Right atrium auricular region (tissue), 2 donors: Measurements from ENCODE around the gene SLC39A10. TPM values are rescaled to one million over a fixed set of nuclear protein-coding genes. Genes with fewer than 3 reads are reported as not detected.
"Not testable (repeated sequence)": the region's sequence is repeated elsewhere in the genome, so short reads cannot be mapped to it uniquely, and the experiment has no call there.

Experiments
- DNase-seq: peaks from one replicate; pipeline ENCODE4 v3.0.0-alpha.2; 2019; ENCODE audit warnings: low spot score
- H3K27ac ChIP-seq, 2 donors: fragments of 200-600 bp; sonication (generic); 1 replicate in 1 of 2; 2 replicates in 1 of 2; pipeline ENCODE4 v1.5.1; 2016 to 2019
- H3K27me3 ChIP-seq, 2 donors: fragments of 200-600 bp; sonication (generic); one replicate each; pipeline versions ENCODE4 v1.5.1 to v1.6.0; 2017 to 2019
- H3K36me3 ChIP-seq: fragments of 200-600 bp; sonication (generic); one replicate; pipeline ENCODE4 v1.5.1; 2016
- H3K4me1 ChIP-seq, 2 donors: fragments of 200-600 bp; sonication (generic); one replicate each; pipeline versions ENCODE4 v1.5.1 to v1.6.0; 2017 to 2019
- H3K4me3 ChIP-seq, 2 donors: fragments of 200-600 bp; sonication (generic); 1 replicate in 1 of 2; 2 replicates in 1 of 2; pipeline ENCODE4 v1.5.1; 2017 to 2019; ENCODE audit warnings: mild to moderate bottlenecking in 1 of 2, moderate library complexity in 1 of 2
- H3K9me3 ChIP-seq, 2 donors: fragments of 200-600 bp; sonication (generic); one replicate each; pipeline ENCODE4 v1.5.1; 2019
- CTCF ChIP-seq, 2 donors: fragments of 200-600 bp; sonication (generic); IDR thresholded peaks; one replicate each; pipeline ENCODE4 v1.5.1; 2019; ENCODE audit warnings: antibody characterized with exemption in 2 of 2
- total RNA-seq, 2 donors: library from RNA; depleted of rRNA; stranded (reverse); fragments of >200 nt; gene quantifications; one replicate each; pipeline ENCODE4 v1.1.0, GENCODE V29; 2016

The SLC39A10 gene
- total RNA-seq, 2 donors from 2014 or later: 8.5 to 12.3 TPM

DNA sequence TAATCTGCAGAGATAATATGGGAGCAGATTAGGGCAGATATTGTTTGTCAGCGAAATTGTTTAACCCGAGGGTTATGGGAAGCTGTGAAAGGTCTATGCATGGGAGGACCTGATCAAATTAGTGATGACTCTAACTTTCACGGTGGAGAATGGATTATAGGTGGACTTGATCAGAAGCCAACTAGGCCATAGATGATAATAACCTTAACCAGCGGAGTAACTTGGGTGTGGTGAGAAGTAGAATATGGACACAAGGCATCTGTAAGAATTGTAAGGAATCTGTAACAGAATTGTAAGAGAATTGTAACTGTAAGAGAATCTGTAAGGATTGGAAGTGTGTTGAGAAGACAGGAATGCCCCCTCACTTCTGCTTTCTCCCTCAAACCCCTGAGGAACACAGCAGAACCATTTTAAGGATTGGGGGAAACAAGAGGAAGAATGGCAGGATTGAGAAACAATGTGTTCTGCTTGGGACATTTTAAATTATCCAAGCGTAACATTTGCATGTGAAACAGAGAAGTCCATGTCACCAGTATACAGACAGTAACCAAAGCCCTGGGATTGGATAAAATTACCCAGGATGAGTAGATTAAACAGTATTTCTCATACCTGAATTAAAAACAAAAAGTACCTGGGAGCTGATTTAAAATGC is 14.9 kb upstream of the SLC39A10 start:
- Histone ChIP-seq H3K27ac (no peak overlapping the region), H3K9me3 (no peaks in the 10 kb centered on the region), H3K4me1 (no peaks in the 10 kb centered on the region), H3K4me3 (no peak overlapping the region), H3K36me3 (no peaks in the 10 kb centered on the region), H3K27me3 (no peaks in the 10 kb centered on the region)
- DNase-seq: no peak
- no peak for TF ChIP-seq CTCF (IDR thresholded peaks at IDR 0.05)

DNA sequence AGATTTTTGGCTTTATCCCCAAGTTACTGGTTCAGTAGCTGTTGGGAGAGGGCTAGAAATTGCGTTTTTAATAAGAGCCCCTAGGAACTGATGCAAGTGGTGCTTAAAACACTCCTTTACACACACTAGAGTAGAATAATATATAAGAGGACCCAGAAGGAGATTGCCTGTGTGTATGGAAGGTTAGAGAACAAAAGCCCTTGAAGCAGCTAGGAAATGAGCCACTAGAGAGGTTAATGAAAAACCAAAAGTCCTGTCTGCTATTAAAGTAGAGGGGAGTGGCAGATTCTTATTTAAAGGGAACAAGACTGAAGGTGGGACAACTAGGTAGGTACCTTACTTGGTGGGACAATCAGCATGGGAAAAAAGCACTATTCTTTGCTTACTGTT is 14.4 kb upstream of the SLC39A10 start:
- Histone ChIP-seq H3K27me3 (no peaks in the 10 kb centered on the region), H3K4me3 (no peak overlapping the region), H3K27ac (no peak overlapping the region), H3K4me1 (no peaks in the 10 kb centered on the region), H3K9me3 (no peaks in the 10 kb centered on the region), H3K36me3 (no peaks in the 10 kb centered on the region)
- TF ChIP-seq CTCF (IDR thresholded peaks at IDR 0.05): no peak
- DNase-seq: no peak

- not testable (repeated sequence) for H3K27me3 ChIP-seq, H3K4me1 ChIP-seq, DNase-seq, H3K9me3 ChIP-seq, H3K36me3 ChIP-seq, H3K27ac ChIP-seq, H3K4me3 ChIP-seq
Measured at GRCh38 chr2:195644708-195645107, 12.3 kb upstream of the SLC39A10 start.

DNA sequence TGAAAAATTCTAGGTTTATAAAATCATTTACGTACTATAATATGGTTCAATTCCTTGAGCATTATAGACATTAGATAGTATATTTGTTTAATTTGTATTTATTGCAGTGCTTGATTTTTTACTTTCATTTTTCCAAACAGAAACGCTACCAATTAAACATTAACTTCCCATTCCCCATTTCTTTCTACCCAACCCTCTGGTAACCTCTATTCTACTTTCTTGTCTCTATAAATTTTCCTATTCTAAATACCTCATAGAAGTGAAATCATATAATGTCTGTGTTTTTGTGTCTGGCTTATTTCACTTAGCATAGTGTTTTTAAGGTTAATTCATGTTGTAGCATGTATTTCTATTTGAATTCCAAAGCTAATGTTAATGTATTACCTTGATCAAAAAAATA is 11.6 kb upstream of the SLC39A10 start:
- Histone ChIP-seq H3K4me3 (no peak overlapping the region), H3K4me1 (no peaks in the 10 kb centered on the region), H3K36me3 (no peaks in the 10 kb centered on the region), H3K9me3 (no peaks in the 10 kb centered on the region), H3K27me3 (no peaks in the 10 kb centered on the region), H3K27ac (no peak overlapping the region)
- TF ChIP-seq CTCF (IDR thresholded peaks at IDR 0.05): no peak
- DNase-seq: no peak

DNA sequence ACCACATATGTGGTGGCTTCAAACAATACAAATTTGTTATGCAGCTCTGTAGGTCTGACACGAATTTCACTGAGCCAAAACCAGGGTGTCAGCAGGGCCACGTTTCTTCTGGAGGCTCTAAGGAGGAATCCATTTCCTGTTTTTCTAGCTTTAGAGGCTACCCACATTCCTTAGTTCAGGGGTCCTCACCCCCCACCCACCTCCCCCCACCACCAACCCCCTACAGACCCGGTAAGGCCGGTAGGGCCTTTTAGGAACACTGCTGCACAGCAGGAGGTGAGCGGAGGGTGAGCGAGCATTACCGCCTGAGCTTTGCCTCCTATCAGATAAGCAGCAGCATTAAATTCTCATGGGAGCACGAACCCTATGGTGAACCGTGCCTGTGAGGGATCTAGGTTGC is 10.6 kb upstream of the SLC39A10 start:
- Histone ChIP-seq H3K27me3 (no peaks in the 10 kb centered on the region), H3K4me3 (no peak overlapping the region), H3K4me1 (no peaks in the 10 kb centered on the region), H3K9me3 (no peaks in the 10 kb centered on the region), H3K36me3 (no peaks in the 10 kb centered on the region), H3K27ac (no peak overlapping the region)
- no peak for TF ChIP-seq CTCF (IDR thresholded peaks at IDR 0.05)
- DNase-seq: no peak

GRCh38 chr2:195647302-195647701 is 9.7 kb upstream of the SLC39A10 start:
- Histone ChIP-seq H3K27ac (no peak overlapping the region), H3K36me3 (no peaks in the 10 kb centered on the region), H3K4me3 (no peak overlapping the region), H3K27me3 (no peaks in the 10 kb centered on the region), H3K4me1 (no peaks in the 10 kb centered on the region), H3K9me3 (no peaks in the 10 kb centered on the region)
- no peak for TF ChIP-seq CTCF (IDR thresholded peaks at IDR 0.05)
- DNase-seq: no peak

GRCh38 chr2:195648370-195648769 is 8.7 kb upstream of the SLC39A10 start:
- H3K27ac ChIP-seq: not testable (repeated sequence)

More at GRCh38 chr2:195648370-195648769, 8.7 kb upstream of the SLC39A10 start:
- not testable (repeated sequence) for H3K9me3 ChIP-seq, H3K4me1 ChIP-seq, H3K36me3 ChIP-seq, H3K4me3 ChIP-seq, H3K27me3 ChIP-seq, DNase-seq
